A673 (cell line): ENCODE results near the gene GP1BB. TPM values are rescaled to one million over a fixed set of nuclear protein-coding genes. Genes with fewer than 3 reads are reported as not detected.

Experiments
- BruUV-seq: library from RNA; stranded (reverse); fragments of 400-500 nt; replicated peaks from 2 replicates; lab custom pipeline; 2021; lab: Mats Ljungman, UMichigan
- CTCF ChIA-PET: fragments of 300-600 bp; sonication (Branson Sonifier 250); formaldehyde crosslinking; loops from one replicate; lab custom pipeline; 2022; ENCODE audit warnings: antibody characterized with exemption; lab: Charles Lee
- POLR2A ChIA-PET: fragments of 300-600 bp; sonication (Branson Sonifier 250); formaldehyde crosslinking; loops from one replicate; lab custom pipeline; 2022; ENCODE audit warnings: antibody characterized with exemption; ENCODE audit not compliant: low non-redundant PET; lab: Charles Lee
- DNase-seq: peaks from one replicate; pipeline ENCODE4 v3.0.0-alpha.2; 2015; ENCODE audit warnings: low spot score
- H3K27ac ChIP-seq: fragments of 200-600 bp; sonication (generic); 2 replicates; pipeline ENCODE4 v1.5.1; 2016; ENCODE audit warnings: mixed run types, low read depth, mild to moderate bottlenecking, mixed read lengths, antibody characterized with exemption, low read length; ENCODE audit not compliant: poor library complexity, severe bottlenecking
- H3K27me3 ChIP-seq: fragments of 200-600 bp; sonication (generic); replicated peaks from 2 replicates; pipeline ENCODE4 v1.6.1; 2017; ENCODE audit warnings: mixed run types, low read depth, mild to moderate bottlenecking, mixed read lengths, antibody characterized with exemption, low read length; ENCODE audit not compliant: insufficient read depth, poor library complexity
- H3K36me3 ChIP-seq: fragments of 200-600 bp; sonication (generic); 2 replicates; pipeline ENCODE4 v1.6.1; 2016; ENCODE audit warnings: mixed run types, mild to moderate bottlenecking, mixed read lengths, antibody characterized with exemption, low read length; ENCODE audit not compliant: insufficient read depth, poor library complexity, severe bottlenecking
- H3K4me1 ChIP-seq: fragments of 200-600 bp; sonication (generic); 2 replicates; pipeline ENCODE4 v1.6.1; 2017; ENCODE audit warnings: mixed run types, mild to moderate bottlenecking, mixed read lengths, antibody characterized with exemption, low read length; ENCODE audit not compliant: insufficient read depth, poor library complexity, severe bottlenecking
- H3K4me3 ChIP-seq: fragments of 200-600 bp; sonication (generic); 2 replicates; pipeline ENCODE4 v1.5.1; 2016; ENCODE audit warnings: low read depth, mixed run types, mild to moderate bottlenecking, mixed read lengths, low read length; ENCODE audit not compliant: poor library complexity, severe bottlenecking
- H3K9me3 ChIP-seq: fragments of 200-600 bp; sonication (generic); 2 replicates; pipeline ENCODE4 v1.6.1; 2016; ENCODE audit warnings: mixed run types, low read depth, mild to moderate bottlenecking, mixed read lengths, antibody characterized with exemption, low read length; ENCODE audit not compliant: poor library complexity, severe bottlenecking
- EZH2 ChIP-seq: fragments of 200-600 bp; sonication (generic); IDR thresholded peaks from 2 replicates; pipeline ENCODE4 v1.6.1; 2017; ENCODE audit warnings: borderline replicate concordance, low read depth, mild to moderate bottlenecking, mixed read lengths, antibody characterized with exemption, low read length; ENCODE audit not compliant: poor library complexity, severe bottlenecking
- intact Hi-C: fragments of 100-400 bp; cut with micrococcal nuclease; formaldehyde crosslinking; loops from one replicate; pipeline ENCODE4 v1.10.0; 2022; ENCODE audit not compliant: unreplicated experiment
- total RNA-seq: library from RNA; stranded (reverse); gene quantifications from 2 replicates; pipeline ENCODE4 v1.2.3, GENCODE V29; 2021
- TF ChIP-seq, protein P1 (sequence below): fragments of 300-800, 200-600 bp; sonication (generic); conservative IDR thresholded peaks from 2 replicates; pipeline ENCODE4 v1.5.1; 2017; ENCODE audit warnings: low read depth, mild to moderate bottlenecking, antibody characterized with exemption, low read length, moderate library complexity, mixed read lengths

Gene GP1BB
- total RNA-seq, 1 experiment from 2014 or later, result 12.6 TPM

DNA sequence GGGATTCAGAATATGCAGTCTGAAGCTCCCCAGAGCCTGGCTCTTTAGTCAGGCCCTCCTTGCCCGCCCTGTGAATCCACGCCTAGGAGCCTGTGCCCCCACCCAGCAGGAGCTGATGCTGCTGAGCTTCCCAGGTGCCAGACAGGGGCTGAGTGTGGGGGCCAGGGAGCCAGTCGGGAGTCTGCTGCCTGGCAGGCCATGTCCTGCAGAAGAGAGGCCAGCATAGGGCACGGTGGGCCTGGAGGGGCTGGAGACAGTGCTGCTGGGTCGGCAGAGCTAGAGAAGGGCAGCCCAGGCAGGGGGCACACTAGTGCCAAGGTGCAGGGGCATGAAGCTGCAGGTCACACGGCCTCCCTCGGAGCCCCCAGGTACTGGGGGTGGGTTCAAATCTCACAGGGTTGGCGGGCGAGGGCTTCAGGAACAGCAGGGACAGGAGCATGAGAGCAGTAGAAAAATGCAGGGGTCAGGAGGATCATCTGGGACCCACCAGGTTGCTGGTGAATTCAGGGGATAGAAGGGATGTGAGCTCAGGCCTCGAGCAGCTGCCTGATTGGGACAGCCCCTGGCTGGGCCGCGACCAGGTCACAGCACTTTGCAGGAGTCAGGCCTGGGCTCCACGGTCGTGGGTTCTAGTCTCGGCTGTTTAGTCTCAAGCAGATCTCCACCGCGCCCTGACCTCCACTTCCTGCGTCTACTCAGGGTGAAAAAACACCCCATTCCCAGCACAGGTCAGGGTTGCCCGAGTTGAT is 13.1 kb upstream of the GP1BB start:
- intact Hi-C loops, result no loop called here
- ChIA-PET CTCF (interaction anchor here (1.2 kb wide), 1 partner anchor 200 kb away, joined by 3 read pairs; no protein-coding TSS in a partner anchor), POLR2A (no interaction called here)
- no peak for DNase-seq
- BruUV-seq, result no TSS peak
- H3K4me1 ChIP-seq, result no peaks in the 10 kb centered on the region
- H3K27ac ChIP-seq, result no peak overlapping the region
- H3K36me3 ChIP-seq, result no peaks in the 10 kb centered on the region
- TF ChIP-seq EZH2, result no peak
- TF ChIP-seq, protein P1, sequence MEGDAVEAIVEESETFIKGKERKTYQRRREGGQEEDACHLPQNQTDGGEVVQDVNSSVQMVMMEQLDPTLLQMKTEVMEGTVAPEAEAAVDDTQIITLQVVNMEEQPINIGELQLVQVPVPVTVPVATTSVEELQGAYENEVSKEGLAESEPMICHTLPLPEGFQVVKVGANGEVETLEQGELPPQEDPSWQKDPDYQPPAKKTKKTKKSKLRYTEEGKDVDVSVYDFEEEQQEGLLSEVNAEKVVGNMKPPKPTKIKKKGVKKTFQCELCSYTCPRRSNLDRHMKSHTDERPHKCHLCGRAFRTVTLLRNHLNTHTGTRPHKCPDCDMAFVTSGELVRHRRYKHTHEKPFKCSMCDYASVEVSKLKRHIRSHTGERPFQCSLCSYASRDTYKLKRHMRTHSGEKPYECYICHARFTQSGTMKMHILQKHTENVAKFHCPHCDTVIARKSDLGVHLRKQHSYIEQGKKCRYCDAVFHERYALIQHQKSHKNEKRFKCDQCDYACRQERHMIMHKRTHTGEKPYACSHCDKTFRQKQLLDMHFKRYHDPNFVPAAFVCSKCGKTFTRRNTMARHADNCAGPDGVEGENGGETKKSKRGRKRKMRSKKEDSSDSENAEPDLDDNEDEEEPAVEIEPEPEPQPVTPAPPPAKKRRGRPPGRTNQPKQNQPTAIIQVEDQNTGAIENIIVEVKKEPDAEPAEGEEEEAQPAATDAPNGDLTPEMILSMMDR, result no peak
- H3K27me3 ChIP-seq, result no peaks in the 10 kb centered on the region
- no peak overlapping the region for H3K4me3 ChIP-seq
- no peaks in the 10 kb centered on the region for H3K9me3 ChIP-seq

DNA sequence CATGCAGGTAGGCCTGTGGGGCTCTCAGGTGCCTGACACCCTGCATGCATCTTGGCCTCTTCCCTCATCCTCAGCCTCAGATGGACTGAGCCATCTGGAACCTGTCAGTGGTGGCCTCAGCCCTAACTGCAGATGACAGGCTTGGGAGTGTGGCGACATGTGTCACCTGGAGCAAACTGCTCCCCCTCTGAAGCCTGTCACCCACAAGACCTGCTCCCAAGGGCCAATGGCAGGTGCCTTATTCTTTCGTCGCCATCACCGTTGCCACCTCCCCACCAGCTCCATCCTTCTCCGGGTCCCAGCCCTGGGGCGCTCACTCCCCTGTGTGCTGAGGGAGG is 12.6 kb upstream of the GP1BB start:
- no peak for DNase-seq
- ChIA-PET POLR2A (no interaction called here), CTCF (interaction anchor here (1.2 kb wide), 1 partner anchor 199 kb away, joined by 3 read pairs; no protein-coding TSS in a partner anchor)

DNA sequence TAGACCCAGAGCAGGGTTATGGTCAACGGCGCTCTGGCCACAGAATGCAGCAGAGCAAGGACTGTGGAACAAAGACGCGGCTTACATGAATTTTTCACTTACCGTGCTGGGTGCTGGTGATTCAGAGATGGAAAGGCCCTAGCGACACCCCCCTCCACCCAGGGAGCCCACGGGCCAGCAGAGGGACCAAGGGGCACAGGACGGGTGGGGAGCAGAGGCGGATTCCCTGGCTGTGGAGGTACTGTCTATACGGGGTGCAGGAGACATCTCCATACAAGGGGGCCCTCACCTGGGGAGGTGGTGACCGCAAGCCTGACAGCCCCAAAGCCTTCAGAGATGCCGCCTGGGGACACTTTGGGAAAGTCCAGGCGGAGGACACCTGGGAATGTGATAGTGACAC is 10.1 kb upstream of the GP1BB start:
- TF ChIP-seq, protein P1, result no peak
- no peak for TF ChIP-seq EZH2
- DNase-seq, result no peak
- H3K36me3 ChIP-seq, result no peaks in the 10 kb centered on the region
- BruUV-seq, result no TSS peak
- peaks cover 10% of the 10 kb centered on the region for H3K4me1 ChIP-seq
- no peaks in the 10 kb centered on the region for H3K9me3 ChIP-seq
- no peaks in the 10 kb centered on the region for H3K27me3 ChIP-seq
- H3K4me3 ChIP-seq, result no peak overlapping the region
- ChIA-PET POLR2A (no interaction called here), CTCF (no interaction called here)
- intact Hi-C loops, result no loop called here
- no peak overlapping the region for H3K27ac ChIP-seq

More for the DNA sequence above, 12.6 kb upstream of the GP1BB start:
- H3K4me1 ChIP-seq, result peaks cover under 1% of the 10 kb centered on the region
- no peaks in the 10 kb centered on the region for H3K9me3 ChIP-seq
- H3K27ac ChIP-seq, result no peak overlapping the region
- no TSS peak for BruUV-seq
- H3K4me3 ChIP-seq, result no peak overlapping the region
- TF ChIP-seq, protein P1, result no peak
- no peak for TF ChIP-seq EZH2
- H3K36me3 ChIP-seq, result no peaks in the 10 kb centered on the region
- intact Hi-C loops, result no loop called here
- no peaks in the 10 kb centered on the region for H3K27me3 ChIP-seq
